LHCN-M2 (cell line): ENCODE data around the gene CLASP2. TPM values are rescaled to one million over a fixed set of nuclear protein-coding genes. Genes with fewer than 3 reads are reported as not detected.
"Not testable (repeated sequence)": the region's sequence is repeated elsewhere in the genome, so short reads cannot be mapped to it uniquely, and the experiment has no call there.

Experiments
- DNase-seq: peaks from one replicate; pipeline ENCODE4 v3.0.0-alpha.2; 2012; ENCODE audit warnings: low read depth
- polyA plus RNA-seq: library from polyadenylated mRNA; unstranded; fragments of >200 nt; gene quantifications from one replicate; pipeline ENCODE4 v1.2.1, GENCODE V29; 2012; ENCODE audit warnings: missing spikeins
- total RNA-seq: library from RNA; depleted of rRNA; stranded (reverse); fragments of >200 nt; gene quantifications from 2 replicates; pipeline ENCODE4 v1.2.3, GENCODE V29; 2014; rRNA removed

The CLASP2 gene
- 52.0 and 66.8 TPM in 2 replicates for total RNA-seq
- 10.5 TPM for polyA plus RNA-seq

DNA sequence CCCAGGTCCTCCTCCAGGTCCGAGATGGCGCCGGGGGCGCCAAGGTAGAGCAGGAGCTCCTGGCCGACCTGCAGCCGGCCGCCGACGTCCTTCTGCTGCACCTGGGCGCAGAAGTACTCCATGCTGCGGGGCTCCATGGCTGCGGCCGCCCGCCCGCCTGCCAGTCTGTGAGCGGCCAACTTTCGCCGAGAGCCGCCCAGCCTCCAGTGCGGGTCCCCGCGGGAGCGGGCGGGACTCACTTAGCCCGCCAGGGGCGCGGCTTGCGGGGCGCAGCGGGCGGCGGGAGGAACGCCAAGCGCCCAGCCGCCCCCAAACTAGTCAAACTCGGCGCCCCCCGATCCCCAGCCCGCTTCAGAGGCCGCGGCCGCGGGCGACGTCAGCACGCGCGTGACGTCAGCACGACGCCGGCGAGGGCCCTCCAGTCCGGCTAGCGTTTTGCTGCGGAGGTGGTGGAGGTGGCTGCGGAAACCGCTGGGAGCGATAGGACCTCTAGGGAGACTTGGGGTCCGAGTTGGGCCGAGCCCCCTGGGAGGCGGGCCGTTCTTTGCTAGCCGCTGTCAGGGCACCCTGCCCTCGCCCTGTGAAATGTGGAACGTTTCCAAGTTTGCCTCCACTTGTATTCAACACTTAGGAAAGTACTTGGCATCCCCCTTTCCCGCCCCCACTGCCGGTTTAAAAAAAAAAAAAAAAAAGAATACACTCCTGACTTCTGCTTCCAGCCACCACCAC is at the start of gene CLASP2:
Gene CLASP2, minus strand, starts transcription at position 389 of the 729 bp plus-strand sequence. Its CDS starts 252 bp downstream, at position 137.
- DNase-seq = peak; percentile 85

DNA sequence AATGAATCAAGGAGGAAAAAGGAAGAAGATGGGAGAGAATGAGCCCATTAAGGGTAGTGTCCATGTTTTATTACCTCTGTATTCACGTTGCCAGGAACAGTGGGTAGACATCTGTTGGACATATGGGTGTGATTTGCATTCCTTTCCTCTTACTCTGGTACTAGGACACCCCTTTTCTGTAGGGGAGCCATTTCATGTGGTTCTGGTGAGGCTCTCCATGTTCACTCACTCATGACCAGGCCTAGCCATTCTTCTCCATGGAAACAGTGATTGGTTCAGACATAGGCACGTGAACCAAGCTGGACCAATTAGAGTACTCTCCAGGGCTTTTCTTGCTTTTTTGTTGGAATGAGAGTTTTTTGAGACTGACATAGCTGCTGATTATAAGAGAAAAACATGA is 40.8 kb upstream of the CLASP2 start:
- DNase-seq = peak; percentile 61

DNA sequence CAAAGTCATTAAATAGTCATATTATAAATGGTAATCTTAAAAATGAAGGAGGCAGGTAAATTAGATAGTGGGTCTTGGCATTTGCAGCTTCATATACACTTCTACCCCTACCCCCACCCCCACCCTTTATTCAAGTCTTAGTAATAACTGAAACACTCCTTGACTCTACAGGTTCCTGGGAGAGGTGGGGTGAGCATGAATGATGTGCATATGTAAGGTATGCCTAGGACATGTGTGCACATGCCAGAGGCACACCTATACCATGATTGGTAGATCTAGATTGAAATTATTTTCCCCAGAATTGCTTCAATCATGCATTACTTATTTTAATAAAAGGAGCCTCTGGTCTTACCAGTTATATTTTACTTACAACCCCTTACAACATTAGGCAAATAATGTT is 40.2 kb upstream of the CLASP2 start:
- no peak for DNase-seq

- DNase-seq = not testable (repeated sequence)
These were observed 36.3 kb upstream of the CLASP2 start for GRCh38 chr3:33754391-33754790.

DNA sequence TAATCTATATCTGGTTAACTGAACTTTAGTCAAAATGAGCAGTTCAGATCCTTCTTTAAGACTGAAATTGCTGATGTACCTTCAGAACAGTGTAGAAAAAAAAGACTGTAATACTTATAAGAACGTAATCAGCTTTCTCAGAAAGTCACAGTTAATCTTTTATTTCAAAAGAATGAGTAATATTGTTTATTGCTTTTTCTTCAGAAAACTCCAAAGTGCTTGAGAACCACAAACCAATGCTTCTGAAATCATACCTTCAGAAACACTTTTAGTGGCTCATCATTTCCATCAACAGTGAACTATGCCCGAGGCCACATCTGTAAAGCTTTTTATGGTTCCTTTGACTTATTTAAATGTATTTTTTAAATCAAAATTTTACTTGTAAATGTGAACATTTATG is 33.3 kb upstream of the CLASP2 start:
- DNase-seq = peak; percentile 53

DNA sequence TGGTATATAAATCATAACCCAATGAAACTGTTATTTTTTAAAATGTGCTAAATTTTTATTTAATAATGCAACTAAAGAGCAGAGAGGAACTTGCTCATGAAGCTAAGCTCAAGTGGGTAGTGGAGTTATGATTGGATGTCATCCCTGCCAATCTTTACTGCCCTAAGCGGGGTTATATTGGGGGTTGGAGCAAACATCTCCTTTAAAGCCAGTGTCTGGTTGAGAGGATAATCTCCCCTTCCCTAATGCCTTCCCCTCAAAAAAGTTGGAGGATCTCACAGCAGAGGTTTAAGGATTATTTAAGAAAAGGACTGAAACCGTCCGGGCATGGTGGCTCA is 32.1 kb upstream of the CLASP2 start:
- peak; percentile 11 for DNase-seq

- peak; percentile 75 for DNase-seq
These were observed 31.6 kb upstream of the CLASP2 start for GRCh38 chr3:33749546-33750210.

DNA sequence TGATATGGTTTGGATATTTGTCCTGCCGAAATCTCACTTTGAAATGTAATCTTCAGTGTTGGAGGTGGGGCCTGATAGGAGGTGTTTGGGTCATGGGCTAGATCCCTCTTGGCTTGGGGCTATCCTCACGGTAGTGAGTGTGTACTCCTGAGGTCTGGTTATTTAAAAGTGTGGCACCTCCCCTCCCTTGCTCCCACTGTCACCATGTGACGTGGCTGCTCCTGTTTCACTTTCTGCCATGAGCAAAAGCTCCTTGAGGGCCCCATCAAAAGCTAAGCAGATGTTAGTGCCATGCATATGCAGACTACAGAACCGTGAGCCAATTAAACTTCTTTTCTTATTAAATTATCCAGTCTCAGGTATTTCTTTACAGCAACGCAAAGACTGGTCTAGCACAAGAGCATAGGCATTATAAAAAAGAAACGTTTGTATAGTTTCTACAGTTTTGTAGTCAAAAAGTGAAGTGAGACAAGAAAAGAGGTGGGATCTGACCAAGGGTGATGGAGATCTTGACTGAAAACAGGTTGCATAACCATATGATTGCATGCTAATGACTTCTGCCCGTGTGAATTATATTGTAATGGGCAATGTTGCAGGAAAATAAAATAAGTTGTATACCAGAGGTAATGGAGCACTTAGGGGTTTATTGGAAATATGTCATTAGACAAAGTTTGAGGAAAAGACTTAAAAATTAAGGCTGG is 28.5 kb upstream of the CLASP2 start:
- no peak for DNase-seq

- DNase-seq = no peak
These were observed 19.1 kb upstream of the CLASP2 start for GRCh38 chr3:33737146-33737545.

DNA sequence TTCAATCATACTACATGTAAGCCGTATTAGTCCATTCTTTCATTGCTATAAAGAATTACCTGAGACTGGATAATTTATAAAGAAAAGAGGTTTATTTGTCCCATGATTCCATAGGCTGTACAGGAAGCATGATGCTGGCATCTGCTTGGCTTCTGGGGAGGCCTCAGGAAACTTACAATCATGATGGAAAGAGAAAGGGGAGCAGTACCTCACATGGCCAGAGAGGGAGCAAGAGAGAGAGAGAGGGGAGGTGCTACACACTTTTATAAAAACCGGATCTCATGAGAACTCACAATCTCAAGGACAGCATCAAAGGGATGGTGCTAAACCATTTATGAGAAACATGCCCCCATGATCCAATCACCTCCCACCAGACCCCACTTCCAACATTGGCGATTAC is 14.3 kb upstream of the CLASP2 start:
- no peak for DNase-seq

DNA sequence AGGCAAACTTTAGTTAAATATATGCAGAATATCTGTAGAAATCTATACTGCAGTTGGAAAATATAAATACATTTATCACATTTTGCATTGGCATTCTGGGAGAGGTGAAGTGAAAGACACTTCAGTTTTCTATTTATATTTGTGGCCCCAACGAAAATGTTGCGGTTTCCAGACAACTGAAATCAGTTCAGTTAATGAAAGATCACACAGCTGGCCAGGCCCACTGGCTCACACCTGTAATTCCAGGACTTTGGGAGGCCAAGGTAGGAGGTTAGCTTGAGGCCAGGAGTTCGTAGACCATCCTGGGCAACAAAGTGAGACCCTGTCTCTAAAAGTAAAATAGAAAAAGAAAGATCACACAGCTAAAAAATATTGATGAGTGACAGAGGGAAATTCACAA is 11.9 kb upstream of the CLASP2 start:
- no peak for DNase-seq

- DNase-seq = no peak
These were observed 6.2 kb upstream of the CLASP2 start for GRCh38 chr3:33724256-33724655.

DNA sequence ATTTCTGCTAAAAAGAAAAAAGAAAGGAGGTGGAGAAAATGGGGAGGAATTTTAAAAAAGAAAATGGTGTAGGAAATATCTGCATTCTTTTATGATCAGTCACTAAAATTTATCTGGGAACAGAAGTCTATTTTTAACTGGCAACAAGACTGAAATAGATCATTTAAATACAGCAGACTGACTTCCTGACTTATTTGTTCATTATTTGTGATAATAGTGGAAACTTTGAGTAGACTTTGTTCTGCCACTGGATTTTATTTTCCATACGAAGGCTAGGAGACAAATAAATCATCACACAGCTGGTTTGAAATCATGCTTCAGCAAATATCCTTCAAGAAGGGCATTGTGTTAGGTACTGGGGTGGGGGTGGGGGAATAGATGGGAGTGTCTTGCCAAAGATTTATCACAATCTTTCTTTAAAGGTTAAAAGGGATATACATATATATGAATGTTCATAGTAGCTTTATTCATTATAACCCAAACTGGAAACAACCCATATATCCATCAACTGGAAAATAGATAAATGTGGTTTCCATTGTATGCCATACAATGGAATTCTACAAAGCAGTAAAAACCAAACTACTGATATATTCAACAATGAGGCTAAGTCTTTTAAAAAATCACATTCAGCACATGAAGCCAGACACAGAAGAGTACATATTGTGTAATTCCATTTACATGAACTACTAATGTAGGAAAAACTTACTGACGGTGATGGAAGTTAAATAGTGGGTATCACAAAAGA is 4.7 kb upstream of the CLASP2 start:
- DNase-seq = peak; percentile 52

DNA sequence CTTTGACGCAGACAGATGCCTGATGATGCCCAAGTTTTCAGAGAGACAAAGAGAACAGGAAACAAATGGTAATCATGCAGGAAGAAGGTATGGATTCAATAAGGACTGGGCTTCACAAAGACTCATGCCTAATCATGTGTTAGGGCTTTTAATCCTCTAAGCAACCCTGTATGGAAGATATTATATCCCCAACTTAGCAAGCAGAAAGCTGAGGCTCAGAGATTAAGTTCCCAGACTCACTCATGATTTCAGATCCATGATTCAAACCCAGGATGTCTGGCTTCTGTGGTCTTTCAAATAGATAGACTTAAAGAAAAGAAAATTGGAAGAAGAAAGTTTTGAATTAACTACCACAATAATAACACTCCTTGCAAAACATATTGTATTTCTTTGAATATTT is 4.1 kb upstream of the CLASP2 start:
- DNase-seq = no peak

GRCh38 chr3:33718595-33718907 is 497 bp upstream of the CLASP2 start:
- no peak for DNase-seq

GRCh38 chr3:33717616-33717865 is 513 bp downstream of the CLASP2 start:
- DNase-seq = peak; percentile 60

- peak; percentile 8 for DNase-seq
These were observed 1.8 kb downstream of the CLASP2 start for GRCh38 chr3:33716227-33716626.

DNA sequence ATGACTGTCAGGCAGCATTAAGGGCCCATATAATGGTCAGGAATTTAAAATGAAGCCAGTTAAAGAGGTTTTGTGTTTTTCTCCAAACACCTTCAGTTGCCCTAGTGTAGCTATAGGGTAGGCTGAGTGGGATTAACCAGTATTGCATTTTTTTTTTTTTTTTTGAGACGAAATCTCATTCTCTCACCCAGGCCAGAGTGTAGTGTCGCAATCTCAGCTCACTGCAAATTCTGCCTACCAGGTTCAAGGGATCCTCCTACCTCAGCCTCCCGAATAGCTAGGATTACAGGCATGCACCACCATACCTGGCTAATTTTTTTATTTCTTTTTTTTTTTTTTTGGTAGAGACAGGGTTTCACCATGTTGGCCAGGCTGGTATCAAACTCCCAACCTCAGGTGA is 7.0 kb downstream of the CLASP2 start:
- no peak for DNase-seq

GRCh38 chr3:33706056-33706455 is 12.0 kb downstream of the CLASP2 start:
- no peak for DNase-seq

GRCh38 chr3:33704891-33705290 is 13.2 kb downstream of the CLASP2 start:
- DNase-seq = no peak

DNA sequence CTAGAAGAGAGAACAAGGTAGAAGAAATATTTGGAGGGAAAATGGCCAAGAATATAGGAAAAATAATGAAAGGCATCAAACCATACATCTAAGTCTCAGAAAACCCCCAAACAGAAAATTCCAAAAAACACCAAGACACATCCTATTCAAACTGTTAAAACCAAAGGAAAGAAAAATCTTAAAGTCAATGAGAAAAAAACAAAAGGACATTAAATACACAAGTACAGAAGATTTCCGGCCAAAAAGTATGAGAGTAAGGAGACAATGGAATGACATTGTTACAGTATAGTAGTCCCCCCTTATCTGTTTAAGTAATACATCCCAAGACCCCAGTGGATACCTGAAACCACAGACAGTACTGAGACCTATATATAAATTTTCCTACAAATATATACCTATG is 18.8 kb downstream of the CLASP2 start:
- DNase-seq = no peak

DNA sequence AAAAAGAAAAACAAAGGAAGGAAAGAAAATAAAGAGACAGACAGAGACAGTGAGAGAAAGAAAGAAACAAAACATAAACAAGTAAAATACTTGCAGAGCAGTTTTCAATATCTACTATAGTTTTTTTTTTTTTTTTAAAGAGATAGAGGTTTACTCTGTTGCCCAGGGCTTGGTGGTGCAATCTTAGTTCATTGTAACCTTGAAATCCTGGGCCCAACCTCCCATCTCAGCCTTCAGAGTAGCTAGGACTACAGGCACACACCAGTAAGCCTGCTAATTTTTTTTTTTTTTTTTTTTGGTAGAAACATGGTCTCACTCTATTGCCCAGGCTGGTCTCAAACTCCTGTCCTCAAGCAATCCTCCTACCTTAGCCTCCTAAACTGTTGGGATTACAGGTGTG is 23.1 kb downstream of the CLASP2 start:
- DNase-seq = no peak

GRCh38 chr3:33690341-33690740 is 27.7 kb downstream of the CLASP2 start:
- DNase-seq = no peak
